ENCODE measurements around the gene ASAP2.
A peak's percentile ranks its signal among the peaks of the same experiment; 100 is the strongest.

Gene ASAP2

GRCh38 chr2:9330612-9331270, 124.1 kb downstream of the ASAP2 start:
- DNase-seq: peak; percentile 27 to 55

GRCh38 chr2:9331704-9332103, 125.1 kb downstream of the ASAP2 start:
- DNase-seq: no peak

GRCh38 chr2:9332136-9332852, 125.7 kb downstream of the ASAP2 start:
- no peak for DNase-seq

GRCh38 chr2:9332853-9333245, 126.2 kb downstream of the ASAP2 start:
- DNase-seq: peak in 1 of 2 donors; percentile 13

GRCh38 chr2:9333591-9334171, 127.1 kb downstream of the ASAP2 start:
- peak; percentile 61 to 76 for DNase-seq

- peak; percentile 30 to 73 for DNase-seq
These were observed 128.1 kb downstream of the ASAP2 start for GRCh38 chr2:9334761-9335160.

- DNase-seq: peak; percentile 42 to 62
These were observed 128.8 kb downstream of the ASAP2 start for GRCh38 chr2:9335322-9335832.

GRCh38 chr2:9336241-9336575, 129.6 kb downstream of the ASAP2 start:
- DNase-seq: peak; percentile 39 to 59

- DNase-seq: no peak
These were observed 130.1 kb downstream of the ASAP2 start for GRCh38 chr2:9336576-9337314.

GRCh38 chr2:9337901-9338300, 131.3 kb downstream of the ASAP2 start:
- DNase-seq: no peak

GRCh38 chr2:9341337-9341887, 134.8 kb downstream of the ASAP2 start:
- DNase-seq: no peak

GRCh38 chr2:9342659-9343058, 136.0 kb downstream of the ASAP2 start:
- DNase-seq: no peak

GRCh38 chr2:9343524-9343923, 136.9 kb downstream of the ASAP2 start:
- no peak for DNase-seq

- no peak for DNase-seq
These were observed 137.8 kb downstream of the ASAP2 start for GRCh38 chr2:9344434-9344833.

GRCh38 chr2:9345343-9345742, 138.7 kb downstream of the ASAP2 start:
- DNase-seq: no peak

GRCh38 chr2:9345997-9346396, 139.4 kb downstream of the ASAP2 start:
- DNase-seq: no peak

GRCh38 chr2:9346885-9347284, 140.3 kb downstream of the ASAP2 start:
- DNase-seq: no peak

GRCh38 chr2:9347411-9347881, 140.8 kb downstream of the ASAP2 start:
- peak; percentile 24 to 29 for DNase-seq

GRCh38 chr2:9354318-9354717, 147.7 kb downstream of the ASAP2 start:
- no peak for DNase-seq

GRCh38 chr2:9355270-9355669, 148.7 kb downstream of the ASAP2 start:
- DNase-seq: no peak

- no peak for DNase-seq
These were observed 149.1 kb downstream of the ASAP2 start for GRCh38 chr2:9355716-9356115.

GRCh38 chr2:9356261-9356660, 149.6 kb downstream of the ASAP2 start:
- DNase-seq: no peak

GRCh38 chr2:9358846-9359245, 152.2 kb downstream of the ASAP2 start:
- DNase-seq: no peak
